Activated naive CD4-positive, alpha-beta T cell (primary cell): ENCODE data around the gene CDKN1C.

Experiments used
- DNase-seq, 4 experiments: peaks; one replicate each; lab custom pipeline; 2025; lab: John Stamatoyannopoulos, UW

The CDKN1C gene

GRCh38 chr11:2885678-2886081 is at the start of gene CDKN1C:
CDKN1C (minus strand) TSS chr11:2885775; CDS start chr11:2885456, 319 bp downstream.
- peak; percentile 36 to 83 (median 66) for DNase-seq

- no peak for DNase-seq
These were observed 49.1 kb upstream of the CDKN1C start for GRCh38 chr11:2934611-2935239.

DNA sequence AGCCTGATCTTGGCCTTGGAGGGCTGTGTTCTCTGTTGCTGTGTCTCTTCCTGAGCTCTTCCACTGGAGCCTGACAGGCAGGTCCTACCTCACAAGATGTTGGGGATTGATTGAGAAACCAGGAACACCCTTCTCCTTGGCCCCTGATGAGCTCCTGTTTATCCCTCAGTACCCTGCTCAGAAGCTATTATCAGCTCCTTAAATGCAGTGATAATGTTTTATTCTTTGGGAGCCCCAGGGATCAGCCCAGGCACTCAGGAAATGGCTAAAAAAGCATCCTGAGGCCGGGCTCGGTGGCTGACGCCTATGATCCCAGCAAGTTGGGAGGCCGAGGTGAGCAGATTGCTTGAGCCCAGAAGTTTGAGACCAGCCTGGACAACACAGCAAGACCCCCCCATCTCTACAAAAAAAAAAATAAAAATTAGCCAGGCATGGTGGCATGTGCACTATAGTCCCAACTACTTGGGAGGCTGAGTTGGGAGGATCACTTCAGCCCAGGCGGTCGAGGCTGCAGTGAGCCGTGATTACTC is 48.5 kb upstream of the CDKN1C start:
- DNase-seq = no peak

GRCh38 chr11:2933375-2934020 is 47.9 kb upstream of the CDKN1C start:
- DNase-seq = no peak

DNA sequence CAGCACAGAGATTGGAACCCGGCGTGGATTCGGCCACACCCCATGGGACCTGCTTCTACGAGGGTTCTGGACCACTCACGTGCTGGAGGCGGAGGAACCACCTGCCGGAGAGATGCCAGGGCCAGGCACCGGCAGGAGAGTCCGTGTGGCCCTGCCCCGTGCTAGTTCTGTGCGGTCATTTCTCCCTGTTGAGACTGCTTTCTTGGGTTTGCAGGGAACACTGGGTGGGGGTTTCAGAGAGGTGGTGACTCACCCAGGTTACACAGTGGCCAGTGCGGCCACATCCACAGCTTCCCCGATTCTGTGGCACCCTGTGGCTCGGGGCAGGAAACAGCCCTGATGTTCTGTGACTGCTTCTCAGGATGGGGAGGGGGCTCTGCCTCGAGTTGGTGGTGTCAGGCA is 47.3 kb upstream of the CDKN1C start:
- no peak for DNase-seq

- no peak for DNase-seq
These were observed 46.5 kb upstream of the CDKN1C start for GRCh38 chr11:2931771-2932738.

GRCh38 chr11:2931420-2931746 is 45.8 kb upstream of the CDKN1C start:
- DNase-seq = no peak

- no peak for DNase-seq
These were observed 45.3 kb upstream of the CDKN1C start for GRCh38 chr11:2930704-2931419.

- peak in 1 of 4 experiments; percentile 21 for DNase-seq
These were observed 44.6 kb upstream of the CDKN1C start for GRCh38 chr11:2929950-2930703.

GRCh38 chr11:2929531-2929949 is 44.0 kb upstream of the CDKN1C start:
- no peak for DNase-seq

- DNase-seq = peak in 1 of 4 experiments; percentile 26
These were observed 43.3 kb upstream of the CDKN1C start, which contains the start of gene PHLDA2 for GRCh38 chr11:2928605-2929530. PHLDA2 (minus strand) TSS chr11:2929420; CDS start chr11:2929364, 56 bp downstream.

DNA sequence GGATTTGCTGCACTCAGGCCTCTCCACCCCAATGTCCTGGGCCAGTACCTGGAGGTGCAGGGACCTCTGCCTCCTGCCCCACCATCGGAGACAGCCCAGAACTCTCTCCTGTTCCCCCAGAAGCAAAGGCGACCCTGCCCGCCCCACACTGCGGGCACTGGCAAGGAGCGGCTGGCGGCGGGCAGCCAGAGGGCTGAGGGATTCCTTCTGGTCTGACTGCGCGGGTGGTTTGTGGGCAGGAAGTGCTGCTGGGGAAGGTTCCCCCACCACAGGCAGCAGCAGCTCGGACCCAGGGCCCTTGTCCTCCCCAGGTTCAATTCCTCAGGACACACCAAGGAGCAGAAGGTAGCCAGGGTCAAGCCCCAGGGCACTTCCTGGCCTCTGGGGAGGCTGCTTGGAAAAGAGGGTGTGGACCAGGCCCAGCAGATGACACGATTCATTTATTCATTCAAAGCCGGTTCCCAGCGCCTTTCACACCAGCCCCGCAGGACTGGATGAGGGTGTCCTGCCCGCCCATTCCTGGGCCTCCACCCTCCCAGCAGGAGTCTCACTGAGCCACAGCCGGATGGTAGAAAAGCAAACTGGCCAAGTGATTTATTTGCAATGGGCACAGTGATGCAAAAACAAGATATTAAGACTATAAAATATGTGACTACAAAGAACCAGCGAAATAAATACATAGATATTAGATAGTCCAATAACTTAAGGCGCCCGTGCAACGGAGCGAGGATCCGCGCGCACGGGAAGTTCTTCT is 42.5 kb upstream of the CDKN1C start:
- no peak for DNase-seq

GRCh38 chr11:2927121-2927800 is 41.7 kb upstream of the CDKN1C start:
- DNase-seq = no peak

DNA sequence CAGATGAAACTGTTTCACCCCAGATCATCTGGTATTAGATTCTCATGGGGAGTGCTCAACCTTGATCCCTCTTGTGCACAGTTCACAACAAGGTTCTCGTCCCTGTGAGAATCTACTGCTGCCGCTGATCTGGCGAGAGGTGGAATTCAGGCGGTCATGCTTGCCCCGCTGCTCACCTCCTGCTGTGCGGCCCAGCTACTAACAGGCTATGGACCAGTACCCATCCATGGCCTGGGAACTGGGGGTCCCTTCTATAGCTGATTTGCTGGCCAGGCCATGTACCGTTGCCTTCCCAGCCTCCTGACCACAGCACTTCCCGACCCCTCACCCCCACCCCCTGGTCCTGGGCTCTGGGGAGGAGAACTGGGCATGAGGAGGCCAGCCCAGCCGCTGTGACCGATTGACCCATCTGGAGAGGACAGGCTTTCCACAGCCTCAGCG is 41.1 kb upstream of the CDKN1C start:
- no peak for DNase-seq

DNA sequence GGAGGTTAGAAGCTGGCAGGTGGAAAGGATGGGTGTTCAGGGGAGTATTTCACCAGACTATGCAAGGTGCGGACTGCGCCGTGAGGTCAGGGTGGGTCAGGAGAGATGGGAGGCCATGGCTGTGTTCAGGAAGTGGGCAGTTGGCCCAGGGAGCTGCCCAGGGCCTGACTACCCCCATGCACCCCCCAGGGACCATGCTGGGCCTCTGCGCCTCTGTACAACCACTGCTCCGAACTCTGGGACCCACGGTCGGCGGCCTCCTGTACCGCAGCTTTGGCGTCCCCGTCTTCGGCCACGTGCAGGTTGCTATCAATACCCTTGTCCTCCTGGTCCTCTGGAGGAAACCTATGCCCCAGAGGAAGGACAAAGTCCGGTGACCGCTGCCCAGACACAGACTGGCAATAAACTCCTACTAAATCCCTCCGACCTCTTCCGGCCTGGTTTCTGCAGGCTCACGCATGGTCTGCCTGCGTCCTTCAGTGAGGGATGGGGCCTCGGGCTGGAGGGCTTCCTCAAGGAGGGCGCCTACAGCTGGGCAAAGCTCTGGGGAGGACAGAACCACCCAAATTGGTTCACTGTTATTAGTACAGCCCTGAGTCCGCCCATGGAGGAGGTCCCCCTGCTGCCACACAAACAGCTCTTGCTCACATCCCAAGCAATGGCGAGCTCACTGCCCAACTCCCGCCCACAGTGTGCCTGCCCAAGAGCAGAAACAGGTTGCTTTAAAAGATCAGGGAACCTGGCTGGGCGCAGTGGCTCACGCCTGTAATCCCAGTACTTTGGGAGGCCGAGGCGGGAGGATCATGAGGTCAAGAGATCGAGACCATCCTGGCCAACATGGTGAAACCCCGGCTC is 39.5 kb upstream of the CDKN1C start:
- no peak for DNase-seq

- no peak for DNase-seq
These were observed 38.8 kb upstream of the CDKN1C start for GRCh38 chr11:2924381-2924780.
